Peyer's patch (tissue), 4 donors: ENCODE data around the gene DHFR.

Experiments used
- POLR2A ChIP-seq, 2 donors: fragments of 450-650 bp; IDR thresholded peaks; one replicate each; pipeline ENCODE4 v1.5.1; 2017; ENCODE audit warnings: antibody characterized with exemption in 2 of 2, mild to moderate bottlenecking in 2 of 2, moderate library complexity in 2 of 2
- TF ChIP-seq, protein P1 (sequence below), 6 experiments: fragments of 450-650 bp in 4 of 6; fragments of 200-600 bp in 2 of 6; sonication (generic) in 1 of 6; IDR thresholded peaks; one replicate each; pipeline ENCODE4 v1.5.1; 2017 to 2019; ENCODE audit warnings: antibody characterized with exemption in 6 of 6, mild to moderate bottlenecking in 3 of 6, moderate library complexity in 1 of 6

DNA sequence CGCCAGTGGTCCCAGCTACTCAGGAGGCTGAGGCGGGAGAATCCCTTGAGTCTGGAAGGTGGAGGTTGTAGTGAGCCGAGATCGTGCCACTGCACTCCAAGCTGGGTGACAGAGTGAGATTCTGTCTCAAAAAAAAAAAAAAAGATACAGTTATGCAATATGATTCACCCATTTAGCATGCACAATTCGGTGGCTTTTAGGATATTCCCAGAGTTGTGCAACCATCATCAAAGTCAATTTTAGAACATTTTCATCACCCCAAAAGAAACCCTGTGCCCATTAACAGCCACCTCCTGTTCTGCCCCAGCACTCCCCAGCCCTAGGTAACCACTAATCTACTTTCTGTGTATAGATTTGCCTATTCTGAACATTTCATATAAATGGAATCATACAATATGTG, 4.3 kb upstream of the DHFR start:
- no peak for TF ChIP-seq POLR2A (IDR thresholded peaks at IDR 0.05)
- TF ChIP-seq, protein P1, sequence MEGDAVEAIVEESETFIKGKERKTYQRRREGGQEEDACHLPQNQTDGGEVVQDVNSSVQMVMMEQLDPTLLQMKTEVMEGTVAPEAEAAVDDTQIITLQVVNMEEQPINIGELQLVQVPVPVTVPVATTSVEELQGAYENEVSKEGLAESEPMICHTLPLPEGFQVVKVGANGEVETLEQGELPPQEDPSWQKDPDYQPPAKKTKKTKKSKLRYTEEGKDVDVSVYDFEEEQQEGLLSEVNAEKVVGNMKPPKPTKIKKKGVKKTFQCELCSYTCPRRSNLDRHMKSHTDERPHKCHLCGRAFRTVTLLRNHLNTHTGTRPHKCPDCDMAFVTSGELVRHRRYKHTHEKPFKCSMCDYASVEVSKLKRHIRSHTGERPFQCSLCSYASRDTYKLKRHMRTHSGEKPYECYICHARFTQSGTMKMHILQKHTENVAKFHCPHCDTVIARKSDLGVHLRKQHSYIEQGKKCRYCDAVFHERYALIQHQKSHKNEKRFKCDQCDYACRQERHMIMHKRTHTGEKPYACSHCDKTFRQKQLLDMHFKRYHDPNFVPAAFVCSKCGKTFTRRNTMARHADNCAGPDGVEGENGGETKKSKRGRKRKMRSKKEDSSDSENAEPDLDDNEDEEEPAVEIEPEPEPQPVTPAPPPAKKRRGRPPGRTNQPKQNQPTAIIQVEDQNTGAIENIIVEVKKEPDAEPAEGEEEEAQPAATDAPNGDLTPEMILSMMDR (IDR thresholded peaks at IDR 0.05): no peak
